ENCODE results near the gene MALT1.

Gene MALT1

GRCh38 chr18:58758606-58759005 lies 87.3 kb downstream of the MALT1 start:
- TF ChIP-seq CTCF (IDR thresholded peaks at IDR 0.05; ENCODE audit: unreplicated experiment in 3 of 3), result no peak
- H3K4me1 Mint-ChIP-seq, result peaks cover 4% of the 10 kb centered on the region
- no peak overlapping the region for H3K4me3 Mint-ChIP-seq
- H3K27me3 Mint-ChIP-seq (ENCODE audit: low read depth), result peaks cover 16% of the 10 kb centered on the region
- H3K27ac Mint-ChIP-seq, result no peak overlapping the region
- no peaks in the 10 kb centered on the region for H3K9me3 Mint-ChIP-seq
- H3K36me3 Mint-ChIP-seq (ENCODE audit: low read depth), result no peaks in the 10 kb centered on the region

- Mint-ChIP-seq H3K27me3 (ENCODE audit: low read depth) (peaks cover 24% of the 10 kb centered on the region), H3K27ac (no peak overlapping the region), H3K36me3 (ENCODE audit: low read depth) (no peaks in the 10 kb centered on the region), H3K9me3 (no peaks in the 10 kb centered on the region), H3K4me3 (no peak overlapping the region), H3K4me1 (peaks cover 4% of the 10 kb centered on the region)
- no peak for TF ChIP-seq CTCF (IDR thresholded peaks at IDR 0.05; ENCODE audit: unreplicated experiment in 3 of 3)
Observed at GRCh38 chr18:58761241-58761969, 90.1 kb downstream of the MALT1 start.

GRCh38 chr18:58761970-58762780 lies 90.9 kb downstream of the MALT1 start:
- Mint-ChIP-seq H3K27me3 (ENCODE audit: low read depth) (peaks cover 31% of the 10 kb centered on the region), H3K4me1 (peaks cover 10% of the 10 kb centered on the region), H3K36me3 (ENCODE audit: low read depth) (no peaks in the 10 kb centered on the region), H3K4me3 (no peak overlapping the region), H3K9me3 (no peaks in the 10 kb centered on the region), H3K27ac (no peak overlapping the region)
- no peak for TF ChIP-seq CTCF (IDR thresholded peaks at IDR 0.05; ENCODE audit: unreplicated experiment in 3 of 3)

- no peak overlapping the region for H3K4me3 Mint-ChIP-seq
- H3K4me1 Mint-ChIP-seq, result peaks cover 13% of the 10 kb centered on the region
- H3K36me3 Mint-ChIP-seq (ENCODE audit: low read depth), result no peaks in the 10 kb centered on the region
- H3K27ac Mint-ChIP-seq, result no peak overlapping the region
- H3K27me3 Mint-ChIP-seq (ENCODE audit: low read depth), result peaks cover 33% of the 10 kb centered on the region
- no peak for TF ChIP-seq CTCF (IDR thresholded peaks at IDR 0.05; ENCODE audit: unreplicated experiment in 3 of 3)
- no peaks in the 10 kb centered on the region for H3K9me3 Mint-ChIP-seq
Observed at GRCh38 chr18:58762781-58763171, 91.5 kb downstream of the MALT1 start.

- peaks cover 17% of the 10 kb centered on the region for H3K4me1 Mint-ChIP-seq
- no peaks in the 10 kb centered on the region for H3K9me3 Mint-ChIP-seq
- H3K27me3 Mint-ChIP-seq (ENCODE audit: low read depth), result peaks cover 41% of the 10 kb centered on the region
- no peak overlapping the region for H3K4me3 Mint-ChIP-seq
- H3K36me3 Mint-ChIP-seq (ENCODE audit: low read depth), result no peaks in the 10 kb centered on the region
- no peak for TF ChIP-seq CTCF (IDR thresholded peaks at IDR 0.05; ENCODE audit: unreplicated experiment in 3 of 3)
- H3K27ac Mint-ChIP-seq, result no peak overlapping the region
Observed at GRCh38 chr18:58766164-58766563, 94.9 kb downstream of the MALT1 start.
